C4-2B (cell line): ENCODE measurements around the gene HOXA9.

Source experiments
- CTCF ChIP-seq: fragments of 450-650 bp; conservative IDR thresholded peaks from 2 replicates; pipeline ENCODE4 v1.5.1; 2017; ENCODE audit warnings: mild to moderate bottlenecking
- ZFX ChIP-seq: fragments of 450-650 bp; IDR thresholded peaks from 2 replicates; pipeline ENCODE4 v1.6.1; 2017

DNA sequence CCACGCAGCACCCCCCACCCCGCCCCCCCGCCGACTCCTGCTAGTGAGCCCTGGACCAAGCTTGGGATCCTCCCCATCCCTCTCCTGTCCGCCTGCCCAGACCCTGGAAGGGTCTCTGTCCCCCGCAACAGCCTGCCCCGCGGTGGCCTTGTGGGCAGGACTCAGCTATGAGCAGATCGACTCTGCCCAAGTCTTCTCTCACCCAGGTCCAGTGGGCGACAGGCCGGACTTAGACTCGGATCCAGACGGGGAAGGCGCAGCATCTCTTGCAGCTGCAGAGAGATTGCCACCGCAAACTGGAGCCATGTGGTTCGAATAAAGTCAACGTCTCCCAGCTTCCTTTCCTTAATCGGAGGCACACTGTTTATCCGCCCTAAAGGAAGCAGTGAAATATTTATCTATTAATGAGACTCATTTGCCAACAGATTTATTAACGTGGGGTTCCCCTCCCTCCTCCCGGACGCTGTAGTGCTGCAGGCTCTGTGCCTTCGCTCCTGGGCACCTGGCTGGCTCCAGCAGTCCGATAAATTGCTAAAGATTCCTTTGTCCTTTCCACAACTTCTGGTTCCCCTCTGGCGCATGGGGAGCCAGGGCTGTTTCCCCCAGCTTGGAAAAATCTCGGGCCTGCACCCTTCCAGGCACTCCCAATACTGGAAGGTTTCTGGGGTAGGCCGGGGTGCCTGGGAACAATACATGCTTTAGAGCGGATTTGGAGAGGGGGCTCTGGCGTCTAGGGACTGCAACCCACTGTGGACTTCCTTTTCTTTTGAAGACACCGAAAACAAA, 8.2 kb downstream of the HOXA9 start:
- TF ChIP-seq CTCF (no peak), ZFX (no peak)
